H1 (cell line): ENCODE data around the gene CDK5RAP2. TPM values are rescaled to one million over a fixed set of nuclear protein-coding genes. Genes with fewer than 3 reads are reported as not detected.

Source experiments
- CTCF ChIA-PET: fragments of 300-600 bp; sonication (Branson Sonifier 250); formaldehyde crosslinking; loops from one replicate; lab custom pipeline; 2021; ENCODE audit not compliant: partially characterized antibody; lab: Charles Lee
- POLR2A ChIA-PET: fragments of 300-600 bp; sonication (Branson Sonifier 250); formaldehyde crosslinking; loops from one replicate; lab custom pipeline; 2021; ENCODE audit warnings: inconsistent platforms; ENCODE audit not compliant: partially characterized antibody; lab: Charles Lee
- DNase-seq, 2 experiments: peaks; one replicate each; pipeline versions ENCODE4 v3.0.0 to v3.0.0-alpha.2; 2010 to 2022; ENCODE audit warnings: low spot score in 2 of 2, low read depth in 1 of 2, mixed read lengths in 1 of 2
- FAIRE-seq: peaks from 2 replicates; lab custom pipeline; 2011; peaks lifted over from hg19 to GRCh38; lab: Jason Lieb, UNC
- H2AFZ ChIP-seq: 2 replicates; pipeline ENCODE4 v1.8.1; 2012; ENCODE audit warnings: low read length, inconsistent platforms
- H2AK5ac ChIP-seq: 2 replicates; pipeline ENCODE4 v1.6.1; 2013; ENCODE audit warnings: low read depth, low read length
- H2BK120ac ChIP-seq: replicated peaks from 2 replicates; pipeline ENCODE3; 2013; ENCODE audit warnings: low read depth, low read length, inconsistent platforms
- H2BK12ac ChIP-seq: 2 replicates; pipeline ENCODE4 v1.6.1; 2013; ENCODE audit warnings: low read depth, low read length
- H2BK15ac ChIP-seq: 2 replicates; pipeline ENCODE4 v1.6.1; 2013; ENCODE audit warnings: low read length
- H2BK20ac ChIP-seq: 2 replicates; pipeline ENCODE4 v1.6.1; 2013; ENCODE audit warnings: low read length
- H2BK5ac ChIP-seq: 2 replicates; pipeline ENCODE4 v1.6.1; 2013; ENCODE audit warnings: low read depth, low read length
- H3K14ac ChIP-seq: 2 replicates; pipeline ENCODE4 v1.6.1; 2013; ENCODE audit warnings: inconsistent platforms; ENCODE audit not compliant: insufficient read length
- H3K18ac ChIP-seq: 2 replicates; pipeline ENCODE4 v1.6.1; 2013; ENCODE audit warnings: low read length; ENCODE audit errors: extremely low read depth
- H3K23ac ChIP-seq: 2 replicates; pipeline ENCODE4 v1.6.1; 2013; ENCODE audit warnings: inconsistent platforms; ENCODE audit not compliant: insufficient read length
- H3K23me2 ChIP-seq: 2 replicates; pipeline ENCODE4 v1.6.1; 2013; ENCODE audit warnings: low read depth, low read length
- H3K27ac ChIP-seq: 2 replicates; pipeline ENCODE4 v1.6.1; 2011; ENCODE audit warnings: low read depth, low read length, inconsistent platforms
- H3K27me3 ChIP-seq, 4 experiments: replicated peaks in 1 of 4; 1 replicate in 1 of 4; 2 replicates in 3 of 4; pipeline versions ENCODE4 v1.6.1 to v1.8.1; 2011 to 2013; ENCODE audit warnings: low read length in 3 of 4, mild to moderate bottlenecking in 3 of 4, inconsistent platforms in 2 of 4, mixed read lengths in 2 of 4, moderate library complexity in 1 of 4; ENCODE audit not compliant: control insufficient read depth in 3 of 4, insufficient read depth in 3 of 4; ENCODE audit errors: extremely low read depth in 1 of 4
- H3K36me3 ChIP-seq, 4 experiments: 2 replicates each; pipeline versions ENCODE4 v1.6.1 to v1.8.1; 2011 to 2013; ENCODE audit warnings: mild to moderate bottlenecking in 4 of 4, low read length in 3 of 4, moderate library complexity in 2 of 4, control low read depth in 1 of 4, inconsistent platforms in 1 of 4; ENCODE audit not compliant: insufficient read depth in 4 of 4, control insufficient read depth in 2 of 4
- H3K4ac ChIP-seq: replicated peaks from 2 replicates; pipeline ENCODE3; 2013; ENCODE audit warnings: low read length, low read depth, mixed read lengths, inconsistent platforms; ENCODE audit not compliant: insufficient read length
- H3K4me1 ChIP-seq, 4 experiments: replicated peaks in 1 of 4; 1 replicate in 1 of 4; 2 replicates in 3 of 4; pipeline versions ENCODE4 v1.6.1 to v1.8.1; 2011 to 2013; ENCODE audit warnings: low read length in 3 of 4, inconsistent platforms in 2 of 4, mixed read lengths in 1 of 4; ENCODE audit not compliant: insufficient read depth in 4 of 4, control insufficient read depth in 3 of 4
- H3K4me2 ChIP-seq, 2 experiments: 2 replicates each; pipeline versions ENCODE4 v1.6.1 to v1.8.1; 2011 to 2013; ENCODE audit warnings: low read depth in 2 of 2, low read length in 2 of 2, control low read depth in 1 of 2, inconsistent platforms in 1 of 2, mild to moderate bottlenecking in 1 of 2; ENCODE audit not compliant: insufficient read depth in 1 of 2
- H3K4me3 ChIP-seq, 4 experiments: fragments of 200-600, 300-600 bp in 1 of 4; sonication (generic), shearing (Covaris generic), sonication (Bioruptor Twin) in 1 of 4; 2 replicates each; pipeline versions ENCODE4 v1.5.1 to v1.8.1; 2011 to 2016; ENCODE audit warnings: low read length in 4 of 4, low read depth in 3 of 4, control low read depth in 2 of 4, inconsistent platforms in 2 of 4, mild to moderate bottlenecking in 2 of 4, mixed read lengths in 1 of 4, moderate library complexity in 1 of 4; ENCODE audit not compliant: insufficient read depth in 2 of 4; ENCODE audit errors: extremely low read depth in 1 of 4
- H3K56ac ChIP-seq: replicated peaks from 2 replicates; pipeline ENCODE3; 2013; ENCODE audit warnings: low read depth, mild to moderate bottlenecking, mixed read lengths, low read length, inconsistent platforms; ENCODE audit not compliant: insufficient read length
- H3K79me1 ChIP-seq: 2 replicates; pipeline ENCODE4 v1.6.1; 2013; ENCODE audit warnings: low read depth, low read length, control low read depth
- H3K79me2 ChIP-seq, 2 experiments: 2 replicates each; pipeline versions ENCODE4 v1.6.1 to v1.8.1; 2012 to 2013; ENCODE audit warnings: low read length in 2 of 2, mild to moderate bottlenecking in 2 of 2, inconsistent platforms in 1 of 2; ENCODE audit not compliant: insufficient read depth in 2 of 2, control insufficient read depth in 1 of 2
- H3K9ac ChIP-seq, 4 experiments: replicated peaks in 1 of 4; 1 replicate in 1 of 4; 2 replicates in 3 of 4; pipeline versions ENCODE4 v1.6.1 to v1.8.1; 2011 to 2013; ENCODE audit warnings: low read depth in 3 of 4, low read length in 3 of 4, control low read depth in 2 of 4, mild to moderate bottlenecking in 2 of 4, moderate library complexity in 2 of 4, inconsistent platforms in 1 of 4; ENCODE audit errors: extremely low read depth in 1 of 4
- H3K9me3 ChIP-seq, 2 experiments: 2 replicates each; pipeline versions ENCODE4 v1.6.1 to v1.8.1; 2012 to 2013; ENCODE audit warnings: mild to moderate bottlenecking in 2 of 2, moderate library complexity in 2 of 2, control low read depth in 1 of 2, inconsistent platforms in 1 of 2, low read depth in 1 of 2, low read length in 1 of 2, mixed read lengths in 1 of 2; ENCODE audit not compliant: insufficient read depth in 2 of 2
- H4K20me1 ChIP-seq, 2 experiments: replicated peaks in 1 of 2; 2 replicates each; pipeline versions ENCODE3 to v1.8.1; 2011 to 2013; ENCODE audit warnings: inconsistent platforms in 2 of 2, low read length in 2 of 2, mild to moderate bottlenecking in 1 of 2; ENCODE audit not compliant: insufficient read depth in 2 of 2, control insufficient read depth in 1 of 2
- H4K5ac ChIP-seq: 2 replicates; pipeline ENCODE4 v1.6.1; 2013; ENCODE audit warnings: low read length, low read depth, mixed read lengths, inconsistent platforms; ENCODE audit not compliant: insufficient read length
- H4K8ac ChIP-seq: 2 replicates; pipeline ENCODE4 v1.8.0; 2013; ENCODE audit warnings: mild to moderate bottlenecking, moderate library complexity, low read length, inconsistent platforms; ENCODE audit not compliant: insufficient read depth; ENCODE audit errors: extremely low read depth
- H4K91ac ChIP-seq: replicated peaks from 2 replicates; pipeline ENCODE3; 2013; ENCODE audit warnings: low read length, mixed read lengths, inconsistent platforms; ENCODE audit not compliant: insufficient read length
- BRCA1 ChIP-seq: IDR thresholded peaks from 2 replicates; pipeline ENCODE4 v1.6.1; 2012; ENCODE audit warnings: low read depth, low read length, improper control_type of control experiment
- CHD2 ChIP-seq: IDR thresholded peaks from 2 replicates; pipeline ENCODE4 v1.6.1; 2012; ENCODE audit warnings: low read length, improper control_type of control experiment
- CREB1 ChIP-seq: IDR thresholded peaks from 2 replicates; pipeline ENCODE4 v1.6.1; 2012; ENCODE audit warnings: inconsistent platforms
- EP300 ChIP-seq, 2 experiments: IDR thresholded peaks; 1 replicate in 1 of 2; 2 replicates in 1 of 2; pipeline ENCODE4 v1.6.1; 2011 to 2012; ENCODE audit warnings: low read depth in 2 of 2, low read length in 2 of 2, mild to moderate bottlenecking in 2 of 2, borderline replicate concordance in 1 of 2, inconsistent platforms in 1 of 2, moderate library complexity in 1 of 2
- HDAC2 ChIP-seq, 2 experiments: fragments of 300-600 bp in 1 of 2; sonication (generic) in 1 of 2; IDR thresholded peaks; 2 replicates each; pipeline ENCODE4 v1.6.1; 2011 to 2012; ENCODE audit warnings: low read depth in 2 of 2, low read length in 2 of 2, mild to moderate bottlenecking in 2 of 2, moderate library complexity in 2 of 2, borderline replicate concordance in 1 of 2, inconsistent platforms in 1 of 2
- KDM1A ChIP-seq: fragments of 200-600, 300-600 bp; sonication (generic); IDR thresholded peaks from 2 replicates; pipeline ENCODE4 v1.7.1; 2016; ENCODE audit warnings: mild to moderate bottlenecking, low read length, borderline replicate concordance
- KDM5A ChIP-seq: fragments of 200-600 bp; IDR thresholded peaks from 2 replicates; pipeline ENCODE4 v1.7.1; 2012; ENCODE audit warnings: mild to moderate bottlenecking, low read length, inconsistent platforms, mixed read lengths
- RAD21 ChIP-seq, 2 experiments: IDR thresholded peaks in 1 of 2; conservative IDR thresholded peaks in 1 of 2; 2 replicates each; pipeline ENCODE4 v1.6.1; 2011; ENCODE audit warnings: low read depth in 2 of 2, low read length in 2 of 2, improper control_type of control experiment in 1 of 2, inconsistent platforms in 1 of 2, mild to moderate bottlenecking in 1 of 2, moderate library complexity in 1 of 2
- RFX5 ChIP-seq: IDR thresholded peaks from 2 replicates; pipeline ENCODE4 v1.6.1; 2011; ENCODE audit warnings: low read depth, low read length, improper control_type of control experiment, borderline replicate concordance
- SRF ChIP-seq: IDR thresholded peaks from 2 replicates; pipeline ENCODE4 v1.6.1; 2011; ENCODE audit warnings: mild to moderate bottlenecking, low read depth, low read length, moderate library complexity
- USF2 ChIP-seq: IDR thresholded peaks from 2 replicates; pipeline ENCODE4 v1.6.1; 2011; ENCODE audit warnings: low read length, improper control_type of control experiment
- WGBS, 2 experiments: shearing (Covaris generic) in 1 of 2; methylation state at CpG; one replicate each; pipeline versions ENCODE4 v1.1.6 to v1.1.7; 2013 to 2015; ENCODE audit warnings: low lambda C conversion rate in 2 of 2, mixed read lengths in 2 of 2, inconsistent platforms in 1 of 2, low coverage in 1 of 2, missing lambda C conversion rate in 1 of 2; ENCODE audit not compliant: insufficient replicate concordance in 2 of 2, insufficient coverage in 1 of 2, insufficient read length in 1 of 2; ENCODE audit errors: extremely low coverage in 1 of 2, missing lambda C conversion rate in 1 of 2; 5-methylcytosine and 5-hydroxymethylcytosine counted together
- polyA plus RNA-seq, 7 experiments: library from polyadenylated mRNA; depleted of rRNA in 3 of 7; stranded (reverse) in 5 of 7; unstranded in 2 of 7; fragments of >200 nt in 5 of 7; fragments of 200-250 nt in 2 of 7; gene quantifications; 1 replicate in 5 of 7; 2 replicates in 1 of 7; 4 replicates in 1 of 7; pipeline versions ENCODE4 v1.2.1 to v1.2.3, GENCODE V29; 2011 to 2013; ENCODE audit warnings: missing spikeins in 2 of 7, mixed read lengths in 2 of 7
- total RNA-seq: library from RNA; stranded (reverse); fragmentation: NEBNext Ultra II Directional; extraction: Animal tissue kit (Norgen Biotek cat#: 25700); gene quantifications from 2 replicates; pipeline ENCODE4 v1.2.1, GENCODE V29; 2021

The CDK5RAP2 gene
- total and polyA plus RNA-seq, 2 of the 8 experiments (the other 6 are each of a cell fraction or from before 2014, with no cell fraction given) = 19.8 to 49.4 TPM

- Histone ChIP-seq H3K79me1 (peaks cover 2% of the 10 kb centered on the region; the same call in 1 of the 2 replicates), H3K9ac (no peak overlapping the region), H4K5ac (no peak overlapping the region), H3K79me2 (no peaks in the 10 kb centered on the region), H3K27me3 (no peaks in the 10 kb centered on the region), H2BK20ac (no peak overlapping the region), H3K4ac (no peak overlapping the region), H2AFZ (no peak overlapping the region), H3K4me1 (no peaks in the 10 kb centered on the region), H3K14ac (no peak overlapping the region), H2BK120ac (no peak overlapping the region), H3K18ac (no peak overlapping the region), H4K8ac (no peak overlapping the region), H3K36me3 (peaks cover 17 to 64% (median 37%) of the 10 kb centered on the region in 4 experiments), H3K9me3 (no peaks in the 10 kb centered on the region), H3K23me2 (no peaks in the 10 kb centered on the region), H3K4me3 (no peak overlapping the region), H3K27ac (no peak overlapping the region), H3K23ac (no peak overlapping the region), H3K56ac (no peak overlapping the region), H3K4me2 (no peak overlapping the region), H2BK12ac (no peak overlapping the region), H4K91ac (no peak overlapping the region), H4K20me1 (peaks cover under 1 to 7% of the 10 kb centered on the region in 2 experiments), H2BK15ac (no peak overlapping the region), H2AK5ac (no peak overlapping the region), H2BK5ac (no peak overlapping the region)
- FAIRE-seq (no peak), DNase-seq (no peak)
- 93% methylated on average over 7 of the region's 7 CpGs; no CpG with 5 or more reads in 1 of the 2 experiments for WGBS, 2 experiments
- CTCF ChIA-PET = interaction anchor here (1.0 to 1.6 kb wide), 4 partner anchors 10 to 66 kb away, joined by 3 to 4 read pairs (median 4); no protein-coding TSS in a partner anchor
- POLR2A ChIA-PET = no interaction called here
- TF ChIP-seq RFX5 (no peak), BRCA1 (no peak), CHD2 (no peak), SRF (no peak), RAD21 (IDR thresholded peaks at IDR 0.05 in 1 of 2, conservative IDR thresholded peaks at IDR 0.05 in 1 of 2; ENCODE audit: low read depth in 2 of 2, low read length in 2 of 2) (no peak), KDM1A (no peak), HDAC2 (IDR thresholded peaks at IDR 0.05; ENCODE audit: borderline replicate concordance in 1 of 2, low read depth in 2 of 2, low read length in 2 of 2) (no peak), EP300 (IDR thresholded peaks at IDR 0.05; ENCODE audit: borderline replicate concordance in 1 of 2, low read depth in 2 of 2, low read length in 2 of 2) (no peak), KDM5A (no peak), CREB1 (no peak), USF2 (no peak)
Measured at GRCh38 chr9:120542701-120543490, 37.1 kb downstream of the CDK5RAP2 start.
